Stimulated activated CD4-positive, alpha-beta T cell treated with anti-CD3 and anti-CD28 coated beads, Interleukin-1b, Interleukin-23, amount 100 ng/mL, for 4 hours (primary cell): ENCODE results near the gene LRIT1.

ENCODE experiments used
- DNase-seq, 2 donors: peaks; one replicate each; pipeline ENCODE4 v3.0.0-alpha.2; 2020; ENCODE audit warnings: low read depth in 2 of 2

The LRIT1 gene

GRCh38 chr10:84254552-84255478, 13.5 kb upstream of the LRIT1 start:
- DNase-seq: no peak

GRCh38 chr10:84248794-84249193, 7.4 kb upstream of the LRIT1 start:
- DNase-seq: no peak

GRCh38 chr10:84247496-84247895, 6.2 kb upstream of the LRIT1 start:
- no peak for DNase-seq

- DNase-seq: no peak
Observed at GRCh38 chr10:84244651-84245270, 3.4 kb upstream of the LRIT1 start, which contains the start of gene RGR. Gene RGR (plus strand): TSS chr10:84245053. CDS start chr10:84245091, 38 bp downstream.

- no peak for DNase-seq
Observed at GRCh38 chr10:84243759-84244158, 2.4 kb upstream of the LRIT1 start.

GRCh38 chr10:84238909-84239308, 2.4 kb downstream of the LRIT1 start:
- no peak for DNase-seq

- DNase-seq: no peak
Observed at GRCh38 chr10:84237199-84238051, 3.9 kb downstream of the LRIT1 start.

GRCh38 chr10:84236807-84237198, 4.5 kb downstream of the LRIT1 start:
- DNase-seq: no peak

GRCh38 chr10:84235096-84235495, 6.2 kb downstream of the LRIT1 start:
- no peak for DNase-seq

- no peak for DNase-seq
Observed at GRCh38 chr10:84234479-84234878, 6.9 kb downstream of the LRIT1 start.

- no peak for DNase-seq
Observed at GRCh38 chr10:84233940-84234339, 7.4 kb downstream of the LRIT1 start.

- DNase-seq: no peak
Observed at GRCh38 chr10:84232376-84232775, 9.0 kb downstream of the LRIT1 start.

GRCh38 chr10:84230359-84230758, 11.0 kb downstream of the LRIT1 start:
- no peak for DNase-seq

- no peak for DNase-seq
Observed at GRCh38 chr10:84227810-84228209, 13.5 kb downstream of the LRIT1 start.

- no peak for DNase-seq
Observed at GRCh38 chr10:84226616-84227015, 14.7 kb downstream of the LRIT1 start.

- DNase-seq: no peak
Observed at GRCh38 chr10:84225427-84226173, 15.7 kb downstream of the LRIT1 start, which contains the start of gene LRIT2. Gene LRIT2 (minus strand): TSS chr10:84225544. CDS start chr10:84225520, 24 bp downstream.

- DNase-seq: no peak
Observed at GRCh38 chr10:84224411-84225028, 16.8 kb downstream of the LRIT1 start.

GRCh38 chr10:84221916-84222315, 19.4 kb downstream of the LRIT1 start:
- no peak for DNase-seq

GRCh38 chr10:84217746-84218145, 23.6 kb downstream of the LRIT1 start:
- DNase-seq: no peak

GRCh38 chr10:84216834-84217233, 24.5 kb downstream of the LRIT1 start:
- DNase-seq: no peak
